Hindlimb muscle (tissue), 1 donor: ENCODE measurements around the gene PLXND1. TPM values are rescaled to one million over a fixed set of nuclear protein-coding genes. Genes with fewer than 3 reads are reported as not detected.
"Not testable (repeated sequence)": the region's sequence is repeated elsewhere in the genome, so short reads cannot be mapped to it uniquely, and the experiment has no call there.

Experiments
- DNase-seq: peaks from one replicate; pipeline ENCODE4 v3.0.0-alpha.2; 2013
- polyA plus RNA-seq: library from polyadenylated mRNA; unstranded; fragments of 120-200 nt; gene quantifications from one replicate; pipeline ENCODE4 v1.2.1, GENCODE V29; 2013; ENCODE audit not compliant: insufficient read length

The PLXND1 gene
- polyA plus RNA-seq, 1 donor: 154 TPM

DNA sequence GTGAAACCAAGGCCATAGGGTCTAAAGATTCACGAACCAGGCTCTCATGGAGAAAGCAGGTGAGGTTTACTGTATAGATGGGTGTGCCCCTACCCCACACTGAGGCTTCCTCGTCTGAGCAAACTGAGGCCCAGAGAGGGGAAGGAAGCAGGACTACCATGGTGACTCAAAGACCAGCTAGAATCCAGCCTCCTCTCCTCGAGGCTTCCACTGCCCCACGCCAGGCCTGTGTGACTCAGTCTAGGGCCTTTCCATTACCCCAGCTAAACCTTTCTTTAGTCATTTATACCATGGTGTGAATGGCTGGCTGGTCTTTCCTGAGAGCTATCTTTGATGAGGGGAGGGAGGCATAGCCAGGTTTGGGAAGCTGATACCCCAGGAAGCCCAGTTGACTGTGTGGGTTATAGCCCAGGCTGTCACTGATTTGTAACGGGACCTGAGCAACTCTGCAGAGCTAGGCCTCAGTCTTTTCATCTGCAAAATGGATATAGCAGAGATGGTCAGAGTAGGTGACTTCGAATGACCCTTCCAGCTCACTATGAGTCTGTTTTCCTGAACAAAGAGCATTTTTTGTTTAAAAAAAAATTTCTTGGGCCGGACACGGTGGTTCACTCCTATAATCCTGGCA, 81.0 kb downstream of the PLXND1 start:
- no peak for DNase-seq

DNA sequence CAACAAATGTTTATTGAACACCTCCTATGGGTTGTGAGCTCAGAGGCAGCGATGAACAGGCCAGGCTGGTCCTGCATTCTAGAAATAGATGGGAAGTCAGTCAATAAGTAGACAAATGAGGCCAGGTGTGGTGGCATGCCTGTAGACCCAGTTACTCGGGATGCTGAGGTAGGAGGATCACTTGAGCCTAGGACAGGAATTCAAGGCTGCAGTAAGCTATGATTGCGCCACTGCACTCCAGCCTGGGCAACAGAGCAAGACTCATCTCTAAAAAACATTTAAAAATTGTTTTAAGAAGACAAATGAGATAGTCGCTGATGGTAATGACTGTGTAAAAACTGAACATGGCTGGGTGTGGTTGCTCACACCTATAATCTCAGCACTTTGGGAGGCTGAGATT, 82.4 kb downstream of the PLXND1 start:
- DNase-seq: no peak

- DNase-seq: no peak
Observed at GRCh38 chr3:129522953-129523352, 83.5 kb downstream of the PLXND1 start.

DNA sequence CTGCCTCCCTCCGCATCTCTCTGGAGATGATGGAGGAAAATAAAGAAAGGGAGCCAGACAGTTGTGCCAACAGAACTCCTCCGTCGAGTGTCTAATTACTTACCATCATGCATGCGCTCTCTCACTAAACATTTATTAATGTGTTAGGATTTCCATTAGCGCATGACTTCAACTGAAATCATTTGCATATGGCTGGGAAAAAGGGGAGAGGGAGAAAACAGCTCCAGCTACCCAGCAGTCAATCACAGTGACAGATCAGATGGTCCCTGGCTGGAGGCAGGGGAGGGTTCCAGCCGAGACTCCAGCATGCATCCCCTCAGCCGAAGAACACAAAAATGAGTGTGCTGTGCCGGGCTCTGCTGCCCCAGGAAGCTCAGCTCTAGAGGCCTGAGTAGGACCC, 84.9 kb downstream of the PLXND1 start:
- DNase-seq: no peak

DNA sequence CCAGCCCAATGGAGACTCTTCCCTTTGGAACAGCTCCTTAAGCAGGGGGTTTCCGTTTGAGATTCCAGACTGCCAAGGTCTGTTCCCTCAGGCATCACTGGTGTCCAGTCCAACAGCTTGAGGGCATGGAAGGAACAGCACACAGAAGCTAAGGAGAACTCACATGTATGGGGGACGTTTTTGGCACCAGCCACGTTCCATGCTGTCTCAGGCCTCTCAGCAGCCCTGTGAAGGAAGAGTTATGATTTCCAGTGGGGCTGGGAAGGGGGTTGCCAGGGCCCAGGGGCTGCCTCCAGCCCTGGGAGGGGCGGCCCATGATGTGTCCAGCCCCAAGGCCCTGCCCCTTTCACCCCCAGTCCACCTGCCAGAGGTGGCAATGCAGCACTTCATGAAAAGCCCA, 85.5 kb downstream of the PLXND1 start:
- no peak for DNase-seq

- no peak for DNase-seq
Observed at GRCh38 chr3:129519896-129520715, 86.4 kb downstream of the PLXND1 start.

GRCh38 chr3:129519449-129519848, 87.0 kb downstream of the PLXND1 start:
- no peak for DNase-seq

GRCh38 chr3:129518581-129518980, 87.9 kb downstream of the PLXND1 start:
- no peak for DNase-seq

GRCh38 chr3:129518038-129518561, 88.4 kb downstream of the PLXND1 start:
- DNase-seq: no peak

GRCh38 chr3:129517516-129517915, 89.0 kb downstream of the PLXND1 start:
- DNase-seq: no peak

DNA sequence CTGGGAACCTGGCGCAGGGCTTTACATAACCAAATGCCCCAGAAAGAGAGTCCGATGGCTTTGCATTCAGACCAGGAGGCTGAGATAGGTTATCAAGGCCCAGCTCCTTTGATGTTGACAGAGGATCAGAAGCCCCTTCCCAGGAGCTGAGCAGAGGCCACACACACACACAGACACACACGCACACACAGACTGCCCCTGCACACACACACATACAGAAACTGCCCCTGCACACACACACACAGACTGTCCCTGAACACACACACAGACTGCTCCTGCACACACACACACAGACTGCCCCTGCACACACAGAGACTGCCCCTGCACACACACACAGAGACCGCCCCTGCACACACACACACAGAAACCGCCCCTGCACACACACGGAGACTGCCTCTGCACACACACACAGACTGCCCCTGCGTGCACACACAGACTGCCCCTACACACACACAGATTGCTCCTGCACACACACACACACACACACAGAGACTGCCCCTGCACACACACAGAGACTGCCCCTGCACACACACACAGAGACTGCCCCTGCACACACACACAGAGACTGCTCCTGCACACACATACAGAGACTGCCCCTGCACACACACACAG, 90.5 kb downstream of the PLXND1 start:
- not testable (repeated sequence) for DNase-seq

- not testable (repeated sequence) for DNase-seq
Observed at GRCh38 chr3:129515108-129515820, 91.2 kb downstream of the PLXND1 start.

- DNase-seq: no peak
Observed at GRCh38 chr3:129514563-129514962, 91.9 kb downstream of the PLXND1 start.

DNA sequence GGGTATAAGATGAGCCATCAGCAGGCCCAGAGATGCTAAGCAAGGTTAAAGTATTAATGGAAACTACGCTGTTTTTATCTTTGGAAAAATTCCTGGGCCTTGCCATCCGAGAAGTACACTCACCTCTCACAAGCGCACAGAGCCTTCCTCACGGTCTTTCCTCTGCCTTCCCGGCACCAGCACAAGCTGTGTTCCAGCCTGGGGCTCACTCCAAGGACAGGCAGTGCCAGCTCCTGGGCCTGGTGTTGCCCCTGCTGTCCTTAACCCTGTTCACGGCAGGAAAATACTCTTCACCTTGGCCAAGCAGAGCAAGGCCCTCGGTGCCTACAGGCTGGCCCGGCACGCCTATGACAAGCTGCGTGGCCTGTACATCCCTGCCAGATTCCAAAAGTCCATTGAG, 92.4 kb downstream of the PLXND1 start:
- DNase-seq: no peak

- no peak for DNase-seq
Observed at GRCh38 chr3:129513705-129514104, 92.8 kb downstream of the PLXND1 start.

DNA sequence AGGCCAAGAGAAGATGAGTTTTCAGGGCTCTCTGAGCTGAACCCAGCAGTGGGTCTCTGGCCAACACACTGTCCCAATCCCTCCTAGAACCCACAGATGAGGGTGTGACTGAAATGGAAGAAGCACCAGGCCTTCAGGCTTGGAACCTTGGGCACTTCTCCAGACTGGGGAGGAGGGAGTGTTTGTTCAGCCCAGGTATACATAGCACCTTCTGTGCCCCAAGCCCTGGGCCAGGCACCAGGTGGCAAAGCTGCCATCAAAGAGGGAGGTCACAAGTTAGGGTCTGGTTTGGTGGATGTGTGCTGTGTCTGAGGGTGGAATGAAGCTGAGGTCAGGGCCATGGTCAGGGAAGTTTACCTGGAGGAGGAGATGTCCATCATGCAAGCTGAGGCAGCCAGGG, 93.9 kb downstream of the PLXND1 start:
- DNase-seq: no peak

DNA sequence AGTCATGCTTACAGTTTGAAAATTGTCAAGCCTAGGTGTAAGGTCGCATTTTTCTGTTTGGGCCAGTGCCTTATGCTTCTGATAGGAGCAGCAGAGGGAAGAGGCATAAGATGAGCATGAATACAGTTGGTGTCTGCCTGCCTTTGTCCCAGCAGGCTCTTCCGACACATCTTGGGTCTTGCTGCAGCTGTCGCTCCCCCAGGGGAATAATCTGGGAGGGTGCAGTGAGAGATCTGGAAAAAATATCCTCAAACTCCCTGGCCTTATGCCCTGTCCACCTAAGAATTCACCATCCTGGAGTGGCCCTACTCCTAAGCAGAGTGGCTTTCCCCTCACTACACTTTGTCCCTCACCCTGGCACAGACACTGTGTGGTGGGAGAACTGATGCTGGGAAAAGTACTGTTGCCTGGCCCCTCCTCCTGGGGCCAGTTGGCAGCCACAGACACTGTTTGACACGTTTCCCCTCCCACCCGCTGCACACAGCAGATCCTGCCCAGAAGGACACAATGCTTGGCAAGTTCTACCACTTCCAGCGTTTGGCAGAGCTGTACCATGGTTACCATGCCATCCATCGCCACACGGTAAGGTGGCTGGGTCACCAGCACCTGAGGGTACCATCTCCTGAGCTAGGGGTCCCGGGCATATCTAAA, 99.2 kb downstream of the PLXND1 start:
- no peak for DNase-seq

DNA sequence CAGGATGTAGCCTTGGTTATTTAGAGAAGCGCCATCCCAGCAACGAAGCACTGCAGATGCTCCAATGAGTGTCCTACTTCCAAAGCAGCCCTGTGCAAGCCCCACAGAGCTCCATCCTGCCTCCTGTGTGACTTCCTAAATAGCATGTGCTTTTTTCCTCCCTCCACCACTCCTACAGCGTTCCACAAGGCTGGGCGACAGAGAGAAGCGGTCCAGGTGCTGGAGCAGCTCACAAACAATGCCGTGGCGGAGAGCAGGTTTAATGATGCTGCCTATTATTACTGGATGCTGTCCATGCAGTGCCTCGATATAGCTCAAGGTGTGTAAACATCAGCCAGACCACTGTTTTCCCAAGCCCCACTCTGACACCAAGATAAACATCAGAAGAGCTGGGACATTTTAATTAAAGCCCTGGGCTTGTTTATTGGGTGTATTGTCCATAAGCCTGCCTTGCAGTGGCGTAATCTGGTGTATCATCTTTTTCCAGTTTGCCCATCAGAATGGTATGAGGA, 100.2 kb downstream of the PLXND1 start:
- DNase-seq: no peak

GRCh38 chr3:129505341-129505740, 101.1 kb downstream of the PLXND1 start:
- no peak for DNase-seq
